HEK293 (cell line): Measurements from ENCODE around the gene PHF23.

Source experiments
- GLI4 ChIP-seq: fragments of 450-650 bp; formaldehyde crosslinking; IDR thresholded peaks from 2 replicates; pipeline ENCODE4 v1.5.1; 2016; ENCODE audit warnings: missing biosample characterization, missing genetic modification characterization
- YY1 ChIP-seq: fragments of 450-650 bp; formaldehyde crosslinking; IDR thresholded peaks from 2 replicates; pipeline ENCODE4 v1.5.1; 2018; ENCODE audit warnings: missing biosample characterization, missing genetic modification characterization
- ZBTB21 ChIP-seq: fragments of 450-650 bp; formaldehyde crosslinking; IDR thresholded peaks from 2 replicates; pipeline ENCODE4 v1.5.1; 2017; ENCODE audit warnings: missing biosample characterization, missing genetic modification characterization
- ZNF223 ChIP-seq: fragments of 450-650 bp; formaldehyde crosslinking; IDR thresholded peaks from 2 replicates; pipeline ENCODE4 v1.5.1; 2016; ENCODE audit warnings: missing biosample characterization, missing genetic modification characterization
- ZNF423 ChIP-seq: fragments of 450-650 bp; formaldehyde crosslinking; IDR thresholded peaks from 2 replicates; pipeline ENCODE4 v1.5.1; 2016; ENCODE audit warnings: missing biosample characterization, missing genetic modification characterization
- ZNF473 ChIP-seq: fragments of 450-650 bp; formaldehyde crosslinking; IDR thresholded peaks from 2 replicates; pipeline ENCODE4 v1.5.1; 2017; ENCODE audit warnings: missing biosample characterization, missing genetic modification characterization
- ZNF514 ChIP-seq: fragments of 450-650 bp; formaldehyde crosslinking; IDR thresholded peaks from 2 replicates; pipeline ENCODE4 v1.5.1; 2016; ENCODE audit warnings: missing biosample characterization, missing genetic modification characterization
- ZNF555 ChIP-seq: fragments of 450-650 bp; formaldehyde crosslinking; conservative IDR thresholded peaks from 2 replicates; pipeline ENCODE4 v1.5.1; 2017; ENCODE audit warnings: missing biosample characterization, mild to moderate bottlenecking, missing genetic modification characterization, inconsistent platforms
- ZNF560 ChIP-seq: fragments of 450-650 bp; formaldehyde crosslinking; IDR thresholded peaks from 2 replicates; pipeline ENCODE4 v1.5.1; 2017; ENCODE audit warnings: missing biosample characterization, missing genetic modification characterization, borderline replicate concordance
- TF ChIP-seq, protein P1 (sequence below): fragments of 450-650 bp; formaldehyde crosslinking; IDR thresholded peaks from 2 replicates; pipeline ENCODE4 v1.5.1; 2016; ENCODE audit warnings: missing biosample characterization, missing genetic modification characterization
- TF ChIP-seq, protein P2 (sequence below): fragments of 450-650 bp; formaldehyde crosslinking; IDR thresholded peaks from 2 replicates; pipeline ENCODE4 v1.5.1; 2016; ENCODE audit warnings: missing biosample characterization, missing genetic modification characterization
- TF ChIP-seq, protein P3 (sequence below): fragments of 450-650 bp; formaldehyde crosslinking; IDR thresholded peaks from 2 replicates; pipeline ENCODE4 v1.5.1; 2016; ENCODE audit warnings: missing biosample characterization, missing genetic modification characterization
- TF ChIP-seq, protein P4 (sequence below): sonication (generic); formaldehyde crosslinking; IDR thresholded peaks from 2 replicates; pipeline ENCODE4 v1.8.1; 2022; ENCODE audit warnings: mild to moderate bottlenecking, moderate library complexity, missing genetic modification reagents
- TF ChIP-seq, protein P5 (sequence below): fragments of 450-650 bp; formaldehyde crosslinking; IDR thresholded peaks from 2 replicates; pipeline ENCODE4 v1.5.1; 2016; ENCODE audit warnings: missing biosample characterization, missing genetic modification characterization

DNA sequence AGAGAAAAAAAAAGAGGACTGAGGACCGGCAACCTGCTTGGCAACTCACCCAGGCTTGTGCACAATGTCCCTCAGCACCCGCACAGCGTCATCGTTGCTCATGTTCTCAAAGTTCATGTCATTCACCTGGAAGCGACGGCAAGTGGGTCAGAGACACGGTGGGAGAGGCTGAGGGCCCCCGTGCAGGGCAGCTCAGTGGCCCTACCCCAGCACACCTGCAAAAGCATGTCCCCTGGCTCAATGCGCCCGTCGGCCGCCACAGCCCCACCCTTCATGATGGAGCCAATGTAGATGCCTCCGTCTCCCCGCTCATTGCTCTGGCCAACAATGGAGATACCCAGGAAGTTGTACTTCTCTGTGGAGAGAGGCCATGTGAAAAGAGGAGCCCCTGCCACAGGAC is 10.3 kb downstream of the PHF23 start:
- TF ChIP-seq, protein P1, sequence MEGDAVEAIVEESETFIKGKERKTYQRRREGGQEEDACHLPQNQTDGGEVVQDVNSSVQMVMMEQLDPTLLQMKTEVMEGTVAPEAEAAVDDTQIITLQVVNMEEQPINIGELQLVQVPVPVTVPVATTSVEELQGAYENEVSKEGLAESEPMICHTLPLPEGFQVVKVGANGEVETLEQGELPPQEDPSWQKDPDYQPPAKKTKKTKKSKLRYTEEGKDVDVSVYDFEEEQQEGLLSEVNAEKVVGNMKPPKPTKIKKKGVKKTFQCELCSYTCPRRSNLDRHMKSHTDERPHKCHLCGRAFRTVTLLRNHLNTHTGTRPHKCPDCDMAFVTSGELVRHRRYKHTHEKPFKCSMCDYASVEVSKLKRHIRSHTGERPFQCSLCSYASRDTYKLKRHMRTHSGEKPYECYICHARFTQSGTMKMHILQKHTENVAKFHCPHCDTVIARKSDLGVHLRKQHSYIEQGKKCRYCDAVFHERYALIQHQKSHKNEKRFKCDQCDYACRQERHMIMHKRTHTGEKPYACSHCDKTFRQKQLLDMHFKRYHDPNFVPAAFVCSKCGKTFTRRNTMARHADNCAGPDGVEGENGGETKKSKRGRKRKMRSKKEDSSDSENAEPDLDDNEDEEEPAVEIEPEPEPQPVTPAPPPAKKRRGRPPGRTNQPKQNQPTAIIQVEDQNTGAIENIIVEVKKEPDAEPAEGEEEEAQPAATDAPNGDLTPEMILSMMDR (tag by site-specific recombination): no peak
- TF ChIP-seq ZNF223 (tag by site-specific recombination) (no peak), ZNF560 (tag by site-specific recombination) (no peak), YY1 (tag by site-specific recombination) (no peak), ZBTB21 (no peak), ZNF473 (tag by site-specific recombination) (no peak), GLI4 (tag by site-specific recombination) (no peak), ZNF514 (tag by site-specific recombination) (no peak), ZNF423 (tag by site-specific recombination) (no peak), ZNF555 (tag by site-specific recombination) (no peak)
- TF ChIP-seq, protein P2, sequence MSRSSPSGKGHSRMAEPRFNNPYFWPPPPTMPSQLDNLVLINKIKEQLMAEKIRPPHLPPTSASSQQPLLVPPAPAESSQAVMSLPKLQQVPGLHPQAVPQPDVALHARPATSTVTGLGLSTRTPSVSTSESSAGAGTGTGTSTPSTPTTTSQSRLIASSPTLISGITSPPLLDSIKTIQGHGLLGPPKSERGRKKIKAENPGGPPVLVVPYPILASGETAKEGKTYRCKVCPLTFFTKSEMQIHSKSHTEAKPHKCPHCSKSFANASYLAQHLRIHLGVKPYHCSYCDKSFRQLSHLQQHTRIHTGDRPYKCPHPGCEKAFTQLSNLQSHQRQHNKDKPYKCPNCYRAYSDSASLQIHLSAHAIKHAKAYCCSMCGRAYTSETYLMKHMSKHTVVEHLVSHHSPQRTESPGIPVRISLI (tag by site-specific recombination): no peak
- TF ChIP-seq, protein P3, sequence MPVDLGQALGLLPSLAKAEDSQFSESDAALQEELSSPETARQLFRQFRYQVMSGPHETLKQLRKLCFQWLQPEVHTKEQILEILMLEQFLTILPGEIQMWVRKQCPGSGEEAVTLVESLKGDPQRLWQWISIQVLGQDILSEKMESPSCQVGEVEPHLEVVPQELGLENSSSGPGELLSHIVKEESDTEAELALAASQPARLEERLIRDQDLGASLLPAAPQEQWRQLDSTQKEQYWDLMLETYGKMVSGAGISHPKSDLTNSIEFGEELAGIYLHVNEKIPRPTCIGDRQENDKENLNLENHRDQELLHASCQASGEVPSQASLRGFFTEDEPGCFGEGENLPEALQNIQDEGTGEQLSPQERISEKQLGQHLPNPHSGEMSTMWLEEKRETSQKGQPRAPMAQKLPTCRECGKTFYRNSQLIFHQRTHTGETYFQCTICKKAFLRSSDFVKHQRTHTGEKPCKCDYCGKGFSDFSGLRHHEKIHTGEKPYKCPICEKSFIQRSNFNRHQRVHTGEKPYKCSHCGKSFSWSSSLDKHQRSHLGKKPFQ (tag by site-specific recombination): no peak
- TF ChIP-seq, protein P4, sequence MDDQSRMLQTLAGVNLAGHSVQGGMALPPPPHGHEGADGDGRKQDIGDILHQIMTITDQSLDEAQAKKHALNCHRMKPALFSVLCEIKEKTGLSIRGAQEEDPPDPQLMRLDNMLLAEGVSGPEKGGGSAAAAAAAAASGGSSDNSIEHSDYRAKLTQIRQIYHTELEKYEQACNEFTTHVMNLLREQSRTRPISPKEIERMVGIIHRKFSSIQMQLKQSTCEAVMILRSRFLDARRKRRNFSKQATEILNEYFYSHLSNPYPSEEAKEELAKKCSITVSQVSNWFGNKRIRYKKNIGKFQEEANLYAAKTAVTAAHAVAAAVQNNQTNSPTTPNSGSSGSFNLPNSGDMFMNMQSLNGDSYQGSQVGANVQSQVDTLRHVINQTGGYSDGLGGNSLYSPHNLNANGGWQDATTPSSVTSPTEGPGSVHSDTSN (CRISPR knock-in tag): no peak
- TF ChIP-seq, protein P5, sequence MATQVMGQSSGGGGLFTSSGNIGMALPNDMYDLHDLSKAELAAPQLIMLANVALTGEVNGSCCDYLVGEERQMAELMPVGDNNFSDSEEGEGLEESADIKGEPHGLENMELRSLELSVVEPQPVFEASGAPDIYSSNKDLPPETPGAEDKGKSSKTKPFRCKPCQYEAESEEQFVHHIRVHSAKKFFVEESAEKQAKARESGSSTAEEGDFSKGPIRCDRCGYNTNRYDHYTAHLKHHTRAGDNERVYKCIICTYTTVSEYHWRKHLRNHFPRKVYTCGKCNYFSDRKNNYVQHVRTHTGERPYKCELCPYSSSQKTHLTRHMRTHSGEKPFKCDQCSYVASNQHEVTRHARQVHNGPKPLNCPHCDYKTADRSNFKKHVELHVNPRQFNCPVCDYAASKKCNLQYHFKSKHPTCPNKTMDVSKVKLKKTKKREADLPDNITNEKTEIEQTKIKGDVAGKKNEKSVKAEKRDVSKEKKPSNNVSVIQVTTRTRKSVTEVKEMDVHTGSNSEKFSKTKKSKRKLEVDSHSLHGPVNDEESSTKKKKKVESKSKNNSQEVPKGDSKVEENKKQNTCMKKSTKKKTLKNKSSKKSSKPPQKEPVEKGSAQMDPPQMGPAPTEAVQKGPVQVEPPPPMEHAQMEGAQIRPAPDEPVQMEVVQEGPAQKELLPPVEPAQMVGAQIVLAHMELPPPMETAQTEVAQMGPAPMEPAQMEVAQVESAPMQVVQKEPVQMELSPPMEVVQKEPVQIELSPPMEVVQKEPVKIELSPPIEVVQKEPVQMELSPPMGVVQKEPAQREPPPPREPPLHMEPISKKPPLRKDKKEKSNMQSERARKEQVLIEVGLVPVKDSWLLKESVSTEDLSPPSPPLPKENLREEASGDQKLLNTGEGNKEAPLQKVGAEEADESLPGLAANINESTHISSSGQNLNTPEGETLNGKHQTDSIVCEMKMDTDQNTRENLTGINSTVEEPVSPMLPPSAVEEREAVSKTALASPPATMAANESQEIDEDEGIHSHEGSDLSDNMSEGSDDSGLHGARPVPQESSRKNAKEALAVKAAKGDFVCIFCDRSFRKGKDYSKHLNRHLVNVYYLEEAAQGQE: no peak
